CMK (cell line): ENCODE results near the gene CTCF.

Source experiments
- DNase-seq: peaks from one replicate; pipeline ENCODE4 v3.0.0-alpha.2; 2010; ENCODE audit warnings: low read depth

Gene CTCF

DNA sequence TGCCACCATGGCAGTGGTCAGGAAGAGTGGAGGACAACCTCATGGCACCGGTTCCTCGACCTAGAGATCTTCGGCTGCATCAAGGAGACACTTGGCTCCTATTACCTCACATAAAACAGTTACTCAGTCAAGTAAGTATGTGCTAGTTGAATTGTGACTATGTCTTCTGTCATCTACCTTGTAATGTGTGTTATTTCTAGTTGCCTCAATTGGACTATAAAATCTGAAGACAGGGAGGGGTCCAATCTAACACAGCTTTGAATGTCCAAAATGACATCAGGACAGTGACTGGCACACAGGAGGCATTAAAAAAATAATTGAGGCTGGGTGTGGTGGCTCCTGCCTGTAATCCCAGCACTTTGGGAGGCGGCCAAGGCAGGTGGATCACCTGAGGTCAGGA lies 121.4 kb downstream of the CTCF start:
- DNase-seq, result no peak

DNA sequence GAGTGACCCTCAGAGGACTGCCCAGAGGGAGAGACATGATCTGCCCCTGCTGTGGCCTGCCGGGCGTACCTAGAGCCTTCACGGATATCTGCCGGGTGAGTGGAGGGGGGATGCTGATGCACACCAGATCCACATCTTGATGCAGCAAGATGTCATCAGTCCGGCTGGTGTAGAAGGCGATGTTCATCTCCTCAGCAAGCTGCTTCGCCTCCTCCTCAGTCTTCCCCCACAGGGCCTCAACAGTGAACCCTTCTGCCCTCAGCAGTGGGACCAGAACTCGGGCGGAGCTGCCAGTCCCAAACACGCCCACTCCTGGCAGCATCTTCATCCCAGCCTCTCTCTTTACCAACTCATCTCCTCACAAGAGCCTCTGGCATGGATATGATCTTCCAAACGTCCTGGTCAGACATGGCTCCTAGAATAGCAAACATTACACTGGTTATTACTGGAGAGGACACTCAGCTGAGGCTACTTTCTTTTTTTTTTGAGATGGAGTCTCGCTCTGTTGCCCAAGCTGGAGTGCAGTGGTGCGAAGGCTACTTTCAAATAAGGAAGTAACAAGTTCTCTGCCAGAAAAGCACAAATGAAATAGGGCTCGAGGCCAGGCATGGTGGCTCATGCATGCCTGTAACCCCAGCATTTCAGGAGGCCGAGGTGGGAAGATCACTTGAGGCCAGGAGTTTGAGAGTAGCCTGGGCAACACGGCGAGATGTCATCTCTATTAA lies 123.2 kb downstream of the CTCF start:
- no peak for DNase-seq
